Keratinocyte (primary cell): ENCODE data around the gene UGCG.

Experiments
- EZH2 ChIP-seq: IDR thresholded peaks from one replicate; pipeline ENCODE4 v1.6.1; 2012; ENCODE audit warnings: inconsistent platforms, mild to moderate bottlenecking, low read length, moderate library complexity
- TF ChIP-seq, protein P1 (sequence below), 3 experiments: IDR thresholded peaks in 1 of 3; conservative IDR thresholded peaks in 1 of 3; optimal IDR thresholded peaks in 1 of 3; 2 replicates in 2 of 3; 3 replicates in 1 of 3; pipeline versions ENCODE3 to v1.5.1; 2011; ENCODE audit warnings: low read length in 3 of 3, mild to moderate bottlenecking in 3 of 3, moderate library complexity in 2 of 3, control low read depth in 1 of 3, inconsistent platforms in 1 of 3; ENCODE audit not compliant: insufficient read depth in 2 of 3; ENCODE audit errors: extremely low read depth in 1 of 3

DNA sequence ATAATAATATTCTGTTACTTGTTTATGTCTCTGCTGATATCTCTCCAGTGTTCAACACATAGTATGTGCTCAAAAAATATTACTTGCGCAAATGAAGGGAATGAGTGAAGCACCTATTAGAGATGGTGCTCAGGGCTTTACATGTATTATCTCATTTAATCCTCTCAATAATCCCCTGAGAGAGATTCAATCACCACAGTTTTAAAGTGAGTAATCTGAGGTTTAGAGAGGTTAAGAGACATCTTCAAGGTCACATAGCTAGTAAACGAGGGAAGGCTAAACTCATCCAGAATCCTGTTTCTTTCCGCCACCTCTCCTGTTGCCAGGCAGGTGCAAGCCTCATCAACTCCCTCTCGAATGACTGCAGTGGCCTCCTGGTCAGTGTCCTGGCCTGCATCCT, 82.0 kb downstream of the UGCG start:
- TF ChIP-seq, protein P1, sequence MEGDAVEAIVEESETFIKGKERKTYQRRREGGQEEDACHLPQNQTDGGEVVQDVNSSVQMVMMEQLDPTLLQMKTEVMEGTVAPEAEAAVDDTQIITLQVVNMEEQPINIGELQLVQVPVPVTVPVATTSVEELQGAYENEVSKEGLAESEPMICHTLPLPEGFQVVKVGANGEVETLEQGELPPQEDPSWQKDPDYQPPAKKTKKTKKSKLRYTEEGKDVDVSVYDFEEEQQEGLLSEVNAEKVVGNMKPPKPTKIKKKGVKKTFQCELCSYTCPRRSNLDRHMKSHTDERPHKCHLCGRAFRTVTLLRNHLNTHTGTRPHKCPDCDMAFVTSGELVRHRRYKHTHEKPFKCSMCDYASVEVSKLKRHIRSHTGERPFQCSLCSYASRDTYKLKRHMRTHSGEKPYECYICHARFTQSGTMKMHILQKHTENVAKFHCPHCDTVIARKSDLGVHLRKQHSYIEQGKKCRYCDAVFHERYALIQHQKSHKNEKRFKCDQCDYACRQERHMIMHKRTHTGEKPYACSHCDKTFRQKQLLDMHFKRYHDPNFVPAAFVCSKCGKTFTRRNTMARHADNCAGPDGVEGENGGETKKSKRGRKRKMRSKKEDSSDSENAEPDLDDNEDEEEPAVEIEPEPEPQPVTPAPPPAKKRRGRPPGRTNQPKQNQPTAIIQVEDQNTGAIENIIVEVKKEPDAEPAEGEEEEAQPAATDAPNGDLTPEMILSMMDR (optimal IDR thresholded peaks at IDR 0.05 in 1 of 3, IDR thresholded peaks at IDR 0.05 in 1 of 3, conservative IDR thresholded peaks at IDR 0.05 in 1 of 3; ENCODE audit: extremely low read depth in 1 of 3, insufficient read depth in 2 of 3, low read length in 3 of 3), result no peak
- TF ChIP-seq EZH2, result no peak
